H1 (cell line): ENCODE data around the gene CMSS1. TPM values are rescaled to one million over a fixed set of nuclear protein-coding genes. Genes with fewer than 3 reads are reported as not detected.

Experiments used
- CTCF ChIA-PET: fragments of 300-600 bp; sonication (Branson Sonifier 250); formaldehyde crosslinking; loops from one replicate; lab custom pipeline; 2021; ENCODE audit not compliant: partially characterized antibody; lab: Charles Lee
- POLR2A ChIA-PET: fragments of 300-600 bp; sonication (Branson Sonifier 250); formaldehyde crosslinking; loops from one replicate; lab custom pipeline; 2021; ENCODE audit warnings: inconsistent platforms; ENCODE audit not compliant: partially characterized antibody; lab: Charles Lee
- DNase-seq, 2 experiments: peaks; one replicate each; pipeline versions ENCODE4 v3.0.0 to v3.0.0-alpha.2; 2010 to 2022; ENCODE audit warnings: low spot score in 2 of 2, low read depth in 1 of 2, mixed read lengths in 1 of 2
- FAIRE-seq: peaks from 2 replicates; lab custom pipeline; 2011; peaks lifted over from hg19 to GRCh38; lab: Jason Lieb, UNC
- H2AFZ ChIP-seq: 2 replicates; pipeline ENCODE4 v1.8.1; 2012; ENCODE audit warnings: low read length, inconsistent platforms
- H2AK5ac ChIP-seq: 2 replicates; pipeline ENCODE4 v1.6.1; 2013; ENCODE audit warnings: low read depth, low read length
- H2BK120ac ChIP-seq: replicated peaks from 2 replicates; pipeline ENCODE3; 2013; ENCODE audit warnings: low read depth, low read length, inconsistent platforms
- H2BK12ac ChIP-seq: 2 replicates; pipeline ENCODE4 v1.6.1; 2013; ENCODE audit warnings: low read depth, low read length
- H2BK15ac ChIP-seq: 2 replicates; pipeline ENCODE4 v1.6.1; 2013; ENCODE audit warnings: low read length
- H2BK20ac ChIP-seq: 2 replicates; pipeline ENCODE4 v1.6.1; 2013; ENCODE audit warnings: low read length
- H2BK5ac ChIP-seq: 2 replicates; pipeline ENCODE4 v1.6.1; 2013; ENCODE audit warnings: low read depth, low read length
- H3K14ac ChIP-seq: 2 replicates; pipeline ENCODE4 v1.6.1; 2013; ENCODE audit warnings: inconsistent platforms; ENCODE audit not compliant: insufficient read length
- H3K18ac ChIP-seq: 2 replicates; pipeline ENCODE4 v1.6.1; 2013; ENCODE audit warnings: low read length; ENCODE audit errors: extremely low read depth
- H3K23ac ChIP-seq: 2 replicates; pipeline ENCODE4 v1.6.1; 2013; ENCODE audit warnings: inconsistent platforms; ENCODE audit not compliant: insufficient read length
- H3K23me2 ChIP-seq: 2 replicates; pipeline ENCODE4 v1.6.1; 2013; ENCODE audit warnings: low read depth, low read length
- H3K27ac ChIP-seq: 2 replicates; pipeline ENCODE4 v1.6.1; 2011; ENCODE audit warnings: low read depth, low read length, inconsistent platforms
- H3K27me3 ChIP-seq, 4 experiments: replicated peaks in 1 of 4; 1 replicate in 1 of 4; 2 replicates in 3 of 4; pipeline versions ENCODE4 v1.6.1 to v1.8.1; 2011 to 2013; ENCODE audit warnings: low read length in 3 of 4, mild to moderate bottlenecking in 3 of 4, inconsistent platforms in 2 of 4, mixed read lengths in 2 of 4, moderate library complexity in 1 of 4; ENCODE audit not compliant: control insufficient read depth in 3 of 4, insufficient read depth in 3 of 4; ENCODE audit errors: extremely low read depth in 1 of 4
- H3K36me3 ChIP-seq, 4 experiments: 2 replicates each; pipeline versions ENCODE4 v1.6.1 to v1.8.1; 2011 to 2013; ENCODE audit warnings: mild to moderate bottlenecking in 4 of 4, low read length in 3 of 4, moderate library complexity in 2 of 4, control low read depth in 1 of 4, inconsistent platforms in 1 of 4; ENCODE audit not compliant: insufficient read depth in 4 of 4, control insufficient read depth in 2 of 4
- H3K4ac ChIP-seq: replicated peaks from 2 replicates; pipeline ENCODE3; 2013; ENCODE audit warnings: low read length, low read depth, mixed read lengths, inconsistent platforms; ENCODE audit not compliant: insufficient read length
- H3K4me1 ChIP-seq, 4 experiments: replicated peaks in 1 of 4; 1 replicate in 1 of 4; 2 replicates in 3 of 4; pipeline versions ENCODE4 v1.6.1 to v1.8.1; 2011 to 2013; ENCODE audit warnings: low read length in 3 of 4, inconsistent platforms in 2 of 4, mixed read lengths in 1 of 4; ENCODE audit not compliant: insufficient read depth in 4 of 4, control insufficient read depth in 3 of 4
- H3K4me2 ChIP-seq, 2 experiments: 2 replicates each; pipeline versions ENCODE4 v1.6.1 to v1.8.1; 2011 to 2013; ENCODE audit warnings: low read depth in 2 of 2, low read length in 2 of 2, control low read depth in 1 of 2, inconsistent platforms in 1 of 2, mild to moderate bottlenecking in 1 of 2; ENCODE audit not compliant: insufficient read depth in 1 of 2
- H3K4me3 ChIP-seq, 4 experiments: fragments of 200-600, 300-600 bp in 1 of 4; sonication (generic), shearing (Covaris generic), sonication (Bioruptor Twin) in 1 of 4; 2 replicates each; pipeline versions ENCODE4 v1.5.1 to v1.8.1; 2011 to 2016; ENCODE audit warnings: low read length in 4 of 4, low read depth in 3 of 4, control low read depth in 2 of 4, inconsistent platforms in 2 of 4, mild to moderate bottlenecking in 2 of 4, mixed read lengths in 1 of 4, moderate library complexity in 1 of 4; ENCODE audit not compliant: insufficient read depth in 2 of 4; ENCODE audit errors: extremely low read depth in 1 of 4
- H3K56ac ChIP-seq: replicated peaks from 2 replicates; pipeline ENCODE3; 2013; ENCODE audit warnings: low read depth, mild to moderate bottlenecking, mixed read lengths, low read length, inconsistent platforms; ENCODE audit not compliant: insufficient read length
- H3K79me1 ChIP-seq: 2 replicates; pipeline ENCODE4 v1.6.1; 2013; ENCODE audit warnings: low read depth, low read length, control low read depth
- H3K79me2 ChIP-seq, 2 experiments: 2 replicates each; pipeline versions ENCODE4 v1.6.1 to v1.8.1; 2012 to 2013; ENCODE audit warnings: low read length in 2 of 2, mild to moderate bottlenecking in 2 of 2, inconsistent platforms in 1 of 2; ENCODE audit not compliant: insufficient read depth in 2 of 2, control insufficient read depth in 1 of 2
- H3K9ac ChIP-seq, 4 experiments: replicated peaks in 1 of 4; 1 replicate in 1 of 4; 2 replicates in 3 of 4; pipeline versions ENCODE4 v1.6.1 to v1.8.1; 2011 to 2013; ENCODE audit warnings: low read depth in 3 of 4, low read length in 3 of 4, control low read depth in 2 of 4, mild to moderate bottlenecking in 2 of 4, moderate library complexity in 2 of 4, inconsistent platforms in 1 of 4; ENCODE audit errors: extremely low read depth in 1 of 4
- H3K9me3 ChIP-seq, 2 experiments: 2 replicates each; pipeline versions ENCODE4 v1.6.1 to v1.8.1; 2012 to 2013; ENCODE audit warnings: mild to moderate bottlenecking in 2 of 2, moderate library complexity in 2 of 2, control low read depth in 1 of 2, inconsistent platforms in 1 of 2, low read depth in 1 of 2, low read length in 1 of 2, mixed read lengths in 1 of 2; ENCODE audit not compliant: insufficient read depth in 2 of 2
- H4K20me1 ChIP-seq, 2 experiments: replicated peaks in 1 of 2; 2 replicates each; pipeline versions ENCODE3 to v1.8.1; 2011 to 2013; ENCODE audit warnings: inconsistent platforms in 2 of 2, low read length in 2 of 2, mild to moderate bottlenecking in 1 of 2; ENCODE audit not compliant: insufficient read depth in 2 of 2, control insufficient read depth in 1 of 2
- H4K5ac ChIP-seq: 2 replicates; pipeline ENCODE4 v1.6.1; 2013; ENCODE audit warnings: low read length, low read depth, mixed read lengths, inconsistent platforms; ENCODE audit not compliant: insufficient read length
- H4K8ac ChIP-seq: 2 replicates; pipeline ENCODE4 v1.8.0; 2013; ENCODE audit warnings: mild to moderate bottlenecking, moderate library complexity, low read length, inconsistent platforms; ENCODE audit not compliant: insufficient read depth; ENCODE audit errors: extremely low read depth
- H4K91ac ChIP-seq: replicated peaks from 2 replicates; pipeline ENCODE3; 2013; ENCODE audit warnings: low read length, mixed read lengths, inconsistent platforms; ENCODE audit not compliant: insufficient read length
- CBX8 ChIP-seq: fragments of 300-800, 300-1000 bp; sonication (generic); IDR thresholded peaks from 2 replicates; pipeline ENCODE4 v1.7.1; 2016; ENCODE audit warnings: low read depth, low read length, borderline replicate concordance
- CHD2 ChIP-seq: IDR thresholded peaks from 2 replicates; pipeline ENCODE4 v1.6.1; 2012; ENCODE audit warnings: low read length, improper control_type of control experiment
- E2F6 ChIP-seq: IDR thresholded peaks from 2 replicates; pipeline ENCODE4 v1.6.1; 2012; ENCODE audit warnings: inconsistent platforms
- JUND ChIP-seq: IDR thresholded peaks from 2 replicates; pipeline ENCODE4 v1.6.1; 2011; ENCODE audit warnings: mild to moderate bottlenecking, improper control_type of control experiment, low read length
- KDM1A ChIP-seq: fragments of 200-600, 300-600 bp; sonication (generic); IDR thresholded peaks from 2 replicates; pipeline ENCODE4 v1.7.1; 2016; ENCODE audit warnings: mild to moderate bottlenecking, low read length, borderline replicate concordance
- RBBP5 ChIP-seq: IDR thresholded peaks from 2 replicates; pipeline ENCODE4 v1.7.1; 2012; ENCODE audit warnings: low read depth, mild to moderate bottlenecking, inconsistent platforms, low read length, moderate library complexity, borderline replicate concordance
- SAP30 ChIP-seq: fragments of 300-600 bp; sonication (generic); IDR thresholded peaks from 2 replicates; pipeline ENCODE4 v1.7.1; 2012; ENCODE audit warnings: low read length, moderate library complexity, mild to moderate bottlenecking, inconsistent platforms; ENCODE audit not compliant: insufficient read depth, insufficient replicate concordance
- TBP ChIP-seq: IDR thresholded peaks from 2 replicates; pipeline ENCODE4 v1.6.1; 2011; ENCODE audit warnings: low read depth, low read length, improper control_type of control experiment
- WGBS, 2 experiments: shearing (Covaris generic) in 1 of 2; methylation state at CpG; one replicate each; pipeline versions ENCODE4 v1.1.6 to v1.1.7; 2013 to 2015; ENCODE audit warnings: low lambda C conversion rate in 2 of 2, mixed read lengths in 2 of 2, inconsistent platforms in 1 of 2, low coverage in 1 of 2, missing lambda C conversion rate in 1 of 2; ENCODE audit not compliant: insufficient replicate concordance in 2 of 2, insufficient coverage in 1 of 2, insufficient read length in 1 of 2; ENCODE audit errors: extremely low coverage in 1 of 2, missing lambda C conversion rate in 1 of 2; 5-methylcytosine and 5-hydroxymethylcytosine counted together
- polyA plus RNA-seq, 7 experiments: library from polyadenylated mRNA; depleted of rRNA in 3 of 7; stranded (reverse) in 5 of 7; unstranded in 2 of 7; fragments of >200 nt in 5 of 7; fragments of 200-250 nt in 2 of 7; gene quantifications; 1 replicate in 5 of 7; 2 replicates in 1 of 7; 4 replicates in 1 of 7; pipeline versions ENCODE4 v1.2.1 to v1.2.3, GENCODE V29; 2011 to 2013; ENCODE audit warnings: missing spikeins in 2 of 7, mixed read lengths in 2 of 7
- total RNA-seq: library from RNA; stranded (reverse); fragmentation: NEBNext Ultra II Directional; extraction: Animal tissue kit (Norgen Biotek cat#: 25700); gene quantifications from 2 replicates; pipeline ENCODE4 v1.2.1, GENCODE V29; 2021

Gene CMSS1
- total and polyA plus RNA-seq, 2 of the 8 experiments (the other 6 are each of a cell fraction or from before 2014, with no cell fraction given): 15.2 to 75.1 TPM

- Histone ChIP-seq H3K9ac (no peak overlapping the region), H3K23ac (no peak overlapping the region), H4K91ac (no peak overlapping the region), H3K27ac (no peak overlapping the region), H2BK20ac (no peak overlapping the region), H3K27me3 (no peaks in the 10 kb centered on the region), H4K5ac (no peak overlapping the region), H2AK5ac (no peak overlapping the region), H3K36me3 (no peaks in the 10 kb centered on the region), H3K23me2 (no peaks in the 10 kb centered on the region), H3K4ac (no peak overlapping the region), H4K20me1 (no peaks in the 10 kb centered on the region), H3K56ac (no peak overlapping the region), H3K4me1 (no peaks in the 10 kb centered on the region), H3K4me2 (no peak overlapping the region), H4K8ac (no peak overlapping the region), H3K9me3 (no peaks in the 10 kb centered on the region), H2BK5ac (no peak overlapping the region), H3K4me3 (no peak overlapping the region), H2BK120ac (no peak overlapping the region), H3K79me1 (no peaks in the 10 kb centered on the region), H3K18ac (no peak overlapping the region), H3K14ac (no peak overlapping the region), H3K79me2 (0 out of 4 replicates have a peak, but pooled peaks cover 0 to 3% of the 10 kb centered on the region in 2 experiments), H2AFZ (no peak overlapping the region), H2BK12ac (no peak overlapping the region), H2BK15ac (no peak overlapping the region)
- 80% methylated on average over 2 of the region's 2 CpGs; no CpG with 5 or more reads in 1 of the 2 experiments for WGBS, 2 experiments
- no peak for TF ChIP-seq TBP
- TF ChIP-seq JUND: no peak
- TF ChIP-seq SAP30: no peak
- TF ChIP-seq KDM1A: no peak
- no peak for TF ChIP-seq CHD2
- no peak for TF ChIP-seq RBBP5
- TF ChIP-seq E2F6: no peak
- no peak for TF ChIP-seq CBX8
- FAIRE-seq: no peak
- DNase-seq: no peak
- POLR2A ChIA-PET: no interaction called here
- CTCF ChIA-PET: interaction anchor here (0.8 kb wide), 1 partner anchor 92 kb away, joined by 4 read pairs; no protein-coding TSS in a partner anchor
Observed at GRCh38 chr3:99962703-99963102, 145.0 kb downstream of the CMSS1 start.
